Right lobe of liver (tissue), 4 donors: ENCODE measurements around the gene ISM1.

Experiments
- CTCF ChIP-seq, 4 donors: fragments of 200-600 bp in 3 of 4; fragments of 450-650 bp in 1 of 4; IDR thresholded peaks; one replicate each; pipeline versions ENCODE4 v1.5.1 to v1.8.0; 2016 to 2022; ENCODE audit warnings: antibody characterized with exemption in 4 of 4, mild to moderate bottlenecking in 2 of 4
- POLR2A ChIP-seq: fragments of 450-650 bp; IDR thresholded peaks from one replicate; pipeline ENCODE4 v1.6.1; 2017; ENCODE audit warnings: antibody characterized with exemption, mild to moderate bottlenecking
- donor health status: DM: no; HTN: no; CAD: no.
- donor health status: DM: no; HTN: no; CAD: no.
- donor health status: DM: no; HTN: yes; CAD: no.

DNA sequence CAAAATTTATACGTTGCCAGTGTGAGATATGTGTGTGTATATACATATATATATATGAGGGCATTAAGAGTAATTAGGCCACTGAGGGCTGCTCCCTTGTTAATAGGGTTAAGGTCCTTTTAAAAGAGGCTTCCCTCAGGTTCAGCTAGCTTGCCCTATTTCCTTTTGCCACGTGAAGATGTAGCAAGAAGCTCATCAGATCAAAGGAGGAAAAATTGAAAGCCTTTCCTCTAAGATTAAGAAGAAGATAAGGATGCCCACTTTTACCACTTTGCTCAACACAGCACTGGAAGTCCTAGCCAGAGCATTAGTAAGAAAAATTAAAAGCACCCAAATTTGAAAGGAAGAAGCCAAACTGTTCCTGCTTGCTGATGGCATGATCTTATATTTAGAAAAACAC is 33.2 kb upstream of the ISM1 start:
- TF ChIP-seq CTCF (IDR thresholded peaks at IDR 0.05) (no peak), POLR2A (no peak)
